Choroid plexus epithelial cell (primary cell): ENCODE results near the gene ABHD4.

Source experiments
- DNase-seq: peaks from one replicate; pipeline ENCODE4 v3.0.0-alpha.2; 2010; ENCODE audit warnings: low read depth
- H3K4me3 ChIP-seq: 2 replicates; pipeline ENCODE4 v1.5.1; 2011; ENCODE audit warnings: low read depth, mild to moderate bottlenecking, control low read depth, low read length, moderate library complexity
- TF ChIP-seq, protein P1 (sequence below): conservative IDR thresholded peaks from 2 replicates; pipeline ENCODE4 v1.5.1; 2011; ENCODE audit warnings: low read depth, mild to moderate bottlenecking, control low read depth, inconsistent platforms, low read length, moderate library complexity

Gene ABHD4

DNA sequence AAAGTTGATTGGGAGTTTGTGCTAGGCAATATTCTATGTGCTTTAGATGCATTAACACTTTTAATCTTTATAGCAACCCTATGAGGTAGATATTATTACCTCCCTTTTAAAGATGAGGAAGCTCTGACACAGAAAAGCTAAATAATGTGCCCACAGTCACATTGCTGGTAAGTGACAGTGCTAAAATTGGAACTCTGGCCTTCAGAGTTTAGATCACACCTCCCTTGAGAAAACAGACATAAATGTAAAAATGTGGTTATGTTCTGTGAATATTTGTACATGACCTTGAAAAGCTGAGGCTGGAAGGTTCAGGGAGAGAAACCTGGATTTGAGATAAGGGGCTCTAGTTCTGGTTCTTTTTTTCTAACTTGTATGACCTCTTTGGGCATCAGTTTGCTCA is 1.9 kb downstream of the ABHD4 start:
- TF ChIP-seq, protein P1, sequence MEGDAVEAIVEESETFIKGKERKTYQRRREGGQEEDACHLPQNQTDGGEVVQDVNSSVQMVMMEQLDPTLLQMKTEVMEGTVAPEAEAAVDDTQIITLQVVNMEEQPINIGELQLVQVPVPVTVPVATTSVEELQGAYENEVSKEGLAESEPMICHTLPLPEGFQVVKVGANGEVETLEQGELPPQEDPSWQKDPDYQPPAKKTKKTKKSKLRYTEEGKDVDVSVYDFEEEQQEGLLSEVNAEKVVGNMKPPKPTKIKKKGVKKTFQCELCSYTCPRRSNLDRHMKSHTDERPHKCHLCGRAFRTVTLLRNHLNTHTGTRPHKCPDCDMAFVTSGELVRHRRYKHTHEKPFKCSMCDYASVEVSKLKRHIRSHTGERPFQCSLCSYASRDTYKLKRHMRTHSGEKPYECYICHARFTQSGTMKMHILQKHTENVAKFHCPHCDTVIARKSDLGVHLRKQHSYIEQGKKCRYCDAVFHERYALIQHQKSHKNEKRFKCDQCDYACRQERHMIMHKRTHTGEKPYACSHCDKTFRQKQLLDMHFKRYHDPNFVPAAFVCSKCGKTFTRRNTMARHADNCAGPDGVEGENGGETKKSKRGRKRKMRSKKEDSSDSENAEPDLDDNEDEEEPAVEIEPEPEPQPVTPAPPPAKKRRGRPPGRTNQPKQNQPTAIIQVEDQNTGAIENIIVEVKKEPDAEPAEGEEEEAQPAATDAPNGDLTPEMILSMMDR = no peak
- H3K4me3 ChIP-seq = no peak overlapping the region
- no peak for DNase-seq

DNA sequence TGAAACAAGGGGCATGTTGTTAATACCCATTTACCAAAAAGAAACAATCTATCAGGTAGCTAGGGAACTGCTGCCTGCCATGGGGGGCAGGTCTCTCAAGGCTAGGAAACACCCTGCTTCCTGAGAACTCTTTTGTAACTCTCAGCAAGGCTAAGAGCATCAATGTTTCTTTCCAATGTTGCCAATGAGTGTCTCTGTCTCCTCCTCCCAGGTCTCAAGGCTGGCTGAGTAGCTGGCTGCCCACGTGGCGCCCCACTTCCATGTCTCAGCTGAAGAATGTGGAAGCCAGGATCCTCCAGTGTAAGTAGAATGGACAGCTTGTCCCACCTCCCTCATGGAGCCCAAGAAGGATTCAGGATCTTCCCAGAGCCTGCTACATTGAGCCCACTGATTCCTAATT is 3.4 kb downstream of the ABHD4 start:
- no peak for DNase-seq
- H3K4me3 ChIP-seq = no peak overlapping the region
- TF ChIP-seq, protein P1 = no peak

DNA sequence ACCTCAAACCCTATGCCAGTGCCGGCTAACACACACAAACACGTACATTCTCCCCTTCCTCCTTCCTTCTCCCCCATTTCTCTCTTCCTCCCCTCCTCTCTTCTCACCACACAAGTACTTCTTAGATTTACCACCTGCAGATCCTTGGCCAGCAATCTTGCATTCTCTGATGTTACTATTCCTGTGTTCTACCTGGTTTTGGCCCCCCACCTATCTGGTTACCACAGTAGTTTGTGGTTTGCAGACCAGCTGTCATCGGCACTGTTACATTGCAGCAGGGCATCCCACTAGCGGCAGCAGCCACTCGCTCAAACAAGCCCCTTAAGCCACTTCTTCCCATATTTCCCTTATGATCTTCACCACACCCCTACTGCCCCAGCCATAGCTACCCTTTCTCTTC is 3.9 kb downstream of the ABHD4 start:
- no peak overlapping the region for H3K4me3 ChIP-seq
- DNase-seq = no peak
- TF ChIP-seq, protein P1 = no peak

DNA sequence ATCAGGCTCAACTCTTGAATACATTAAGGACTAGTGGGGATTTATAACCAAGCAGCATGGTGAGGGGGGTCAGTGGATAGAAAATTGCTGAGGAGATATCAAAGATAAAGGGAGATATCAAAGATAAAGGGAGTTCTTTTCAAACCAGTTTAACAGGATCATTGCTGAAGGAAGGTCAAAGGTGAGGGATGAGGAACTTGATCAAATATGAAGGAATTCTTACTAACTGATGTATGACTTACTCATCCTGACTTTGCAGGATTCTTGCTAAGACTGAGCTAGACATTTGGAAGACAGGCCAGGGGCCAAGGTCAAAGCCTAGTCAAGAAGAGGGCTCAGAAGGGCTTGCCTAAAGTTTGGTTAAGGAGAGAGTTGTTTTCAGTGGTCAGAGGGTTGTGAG is 4.8 kb downstream of the ABHD4 start:
- H3K4me3 ChIP-seq = no peak overlapping the region
- no peak for DNase-seq
- TF ChIP-seq, protein P1 = no peak

DNA sequence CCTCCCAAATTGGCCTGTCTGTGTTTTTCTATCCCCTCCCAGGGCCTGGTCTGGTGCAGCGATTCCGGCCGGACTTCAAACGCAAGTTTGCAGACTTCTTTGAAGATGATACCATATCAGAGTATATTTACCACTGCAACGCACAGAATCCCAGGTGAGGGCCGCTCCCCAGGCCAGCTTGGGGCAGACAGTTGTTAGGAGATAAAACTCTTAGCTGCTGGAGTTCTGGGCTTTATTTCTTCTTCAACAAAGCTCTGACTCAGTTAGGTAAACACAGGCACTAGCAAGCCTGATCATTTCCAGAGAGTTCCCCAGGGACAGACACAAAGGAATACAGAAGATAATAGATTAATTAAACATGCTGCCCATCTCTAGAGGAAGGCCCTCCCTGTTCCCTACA is 8.3 kb downstream of the ABHD4 start:
- no peak overlapping the region for H3K4me3 ChIP-seq
- TF ChIP-seq, protein P1 = no peak
- DNase-seq = no peak

DNA sequence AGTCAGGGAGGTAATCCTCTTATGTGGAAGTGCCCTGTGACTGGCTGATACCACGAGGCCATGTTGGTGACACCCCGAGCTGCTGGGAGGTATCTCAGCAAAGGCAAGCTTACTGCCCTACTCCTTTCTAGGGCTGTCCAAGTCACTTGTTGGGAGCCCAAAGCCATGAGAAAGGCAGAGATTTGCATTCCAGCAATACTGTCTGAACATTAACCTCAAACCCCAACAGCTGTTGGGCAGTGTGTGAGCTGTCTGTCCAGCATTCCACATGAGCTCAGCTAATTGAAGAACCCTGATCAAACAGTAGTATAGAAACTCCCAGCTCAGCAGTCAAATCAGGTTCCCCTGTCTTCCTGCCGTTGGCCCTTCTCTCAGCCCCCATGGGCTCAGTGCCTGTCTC is 9.2 kb downstream of the ABHD4 start:
- H3K4me3 ChIP-seq = no peak overlapping the region
- TF ChIP-seq, protein P1 = no peak

DNA sequence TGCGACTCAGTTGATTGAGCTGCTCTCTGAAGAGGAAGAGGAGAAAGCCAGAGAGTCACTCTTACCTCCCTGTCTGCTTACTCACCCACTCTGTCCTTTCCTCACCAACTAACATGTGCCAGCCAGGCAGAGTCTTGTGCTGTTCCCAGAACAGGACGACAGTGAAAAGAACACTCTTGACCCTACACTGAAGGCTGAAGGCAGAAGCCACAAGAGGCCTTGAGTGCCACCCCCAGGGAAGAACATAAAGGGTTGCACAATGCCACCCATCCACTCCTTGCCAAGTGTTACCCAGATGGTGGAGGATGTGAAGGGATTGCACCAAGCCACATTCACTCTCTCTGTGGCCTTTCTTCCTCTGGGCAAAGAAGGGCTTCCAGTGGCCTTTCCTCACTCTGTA is 12.8 kb downstream of the ABHD4 start:
- no peak for DNase-seq
- H3K4me3 ChIP-seq = no peak overlapping the region
- TF ChIP-seq, protein P1 = no peak

More for the DNA sequence above, 9.2 kb downstream of the ABHD4 start:
- DNase-seq = no peak
